ENCODE data around the gene FKBP7.
"Not testable (repeated sequence)": the region's sequence is repeated elsewhere in the genome, so short reads cannot be mapped to it uniquely, and the experiment has no call there.

Gene FKBP7, protein sequence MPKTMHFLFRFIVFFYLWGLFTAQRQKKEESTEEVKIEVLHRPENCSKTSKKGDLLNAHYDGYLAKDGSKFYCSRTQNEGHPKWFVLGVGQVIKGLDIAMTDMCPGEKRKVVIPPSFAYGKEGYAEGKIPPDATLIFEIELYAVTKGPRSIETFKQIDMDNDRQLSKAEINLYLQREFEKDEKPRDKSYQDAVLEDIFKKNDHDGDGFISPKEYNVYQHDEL

DNA sequence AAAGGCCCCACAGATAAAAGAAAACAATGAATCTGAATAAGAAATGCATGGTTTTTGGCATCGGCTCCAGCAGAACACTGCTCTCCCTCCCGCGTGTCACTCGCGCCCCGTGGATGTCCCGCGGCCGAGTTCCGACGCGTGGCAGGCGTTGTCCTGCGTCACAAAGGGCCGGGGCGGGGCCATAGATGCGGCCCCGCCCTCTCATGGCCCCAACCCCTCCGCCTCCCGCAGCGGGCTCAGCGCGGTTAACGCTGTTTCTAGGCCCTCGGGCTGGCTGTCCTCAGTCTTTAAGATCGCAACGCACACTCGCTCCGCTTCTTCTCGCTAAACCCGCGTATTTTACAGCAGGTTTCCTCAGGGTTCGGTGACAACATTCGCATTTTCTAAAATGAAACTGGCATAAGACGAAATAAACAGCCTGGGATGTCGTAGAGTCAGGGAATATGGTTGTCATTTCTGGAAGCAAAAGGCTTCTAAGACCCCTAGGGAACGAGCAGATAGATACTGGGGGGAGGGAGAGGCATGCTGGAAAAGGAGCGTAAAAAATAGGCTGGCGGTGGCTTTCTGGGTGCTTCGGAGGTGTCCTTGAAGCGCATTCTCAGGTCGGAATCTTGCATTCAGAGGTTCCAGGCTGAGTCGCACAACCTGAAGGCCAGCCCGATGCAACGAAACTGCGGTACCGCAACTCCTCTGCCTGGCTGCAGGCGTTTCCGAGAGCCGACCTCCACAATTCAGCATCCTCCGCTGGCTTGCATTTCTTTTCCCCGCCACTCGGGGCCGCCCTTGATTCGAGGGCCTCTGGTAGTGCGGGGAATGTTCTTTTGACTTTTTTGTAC, at the start of gene FKBP7:
Gene FKBP7 (minus strand): TSS at position 162 of the 836 bp plus-strand sequence. CDS start 101 bp downstream, at position 61.
- peak; percentile 59 to 70 (median 64) for DNase-seq (ENCODE audit: low read depth in 4 of 4, low spot score in 1 of 4)

DNA sequence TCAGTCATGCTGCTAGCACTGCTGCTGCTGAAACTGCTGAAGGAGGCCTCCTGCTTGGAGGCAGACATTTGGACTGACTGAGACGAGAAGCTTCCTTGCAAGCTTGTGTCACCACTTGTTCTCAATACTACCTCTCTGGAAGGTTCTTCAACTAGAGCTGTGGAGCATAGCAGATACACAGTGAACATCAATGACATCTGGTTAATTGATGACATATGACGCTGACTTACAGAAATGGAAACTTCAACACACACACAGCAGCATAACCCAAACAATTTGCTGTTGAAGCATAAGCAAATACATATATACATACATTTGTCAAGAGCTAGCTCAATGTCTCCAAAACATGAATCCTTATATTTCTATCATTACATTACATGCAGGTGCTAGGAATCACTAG, 49.2 kb upstream of the FKBP7 start:
- no peak for DNase-seq (ENCODE audit: low read depth in 4 of 4, low spot score in 1 of 4)

DNA sequence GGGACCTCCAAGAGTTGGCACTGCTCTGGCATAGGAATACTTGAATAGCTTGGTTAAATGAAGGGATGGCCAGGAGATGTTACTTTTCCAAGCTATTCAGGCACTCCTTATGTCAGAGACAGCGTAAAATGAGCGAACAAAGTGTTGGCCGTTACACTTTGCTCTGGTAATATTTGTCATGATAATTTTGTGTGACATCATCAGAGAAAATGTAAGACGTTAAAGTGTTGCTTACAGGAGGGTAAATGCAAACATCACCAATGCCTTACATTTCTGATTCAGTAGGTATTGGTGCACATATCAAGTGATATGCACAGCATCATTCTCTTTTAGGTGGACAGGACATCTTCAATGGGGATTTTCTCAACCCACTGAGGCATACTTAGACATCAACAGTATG, 47.9 kb upstream of the FKBP7 start:
- no peak for DNase-seq (ENCODE audit: low read depth in 4 of 4, low spot score in 1 of 4)

DNA sequence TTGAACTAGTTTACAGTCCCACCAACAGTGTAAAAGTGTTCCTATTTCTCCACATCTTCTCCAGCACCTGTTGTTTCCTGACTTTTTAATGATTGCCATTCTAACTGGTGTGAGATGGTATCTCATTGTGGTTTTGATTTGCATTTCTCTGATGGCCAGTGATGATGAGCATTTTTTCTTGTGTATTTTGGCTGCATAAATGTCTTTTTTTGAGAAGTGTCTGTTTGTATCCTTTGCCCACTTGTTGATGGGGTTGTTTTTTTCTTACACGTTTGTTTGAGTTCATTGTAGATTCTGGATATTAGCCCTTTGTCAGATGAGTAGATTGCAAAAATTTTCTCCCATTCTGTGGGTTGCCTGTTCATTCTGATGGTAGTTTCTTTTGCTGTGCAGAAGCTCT, 47.1 kb upstream of the FKBP7 start:
- DNase-seq (ENCODE audit: low read depth in 4 of 4, low spot score in 1 of 4), result not testable (repeated sequence)

GRCh38 chr2:178525010-178525409, 46.6 kb upstream of the FKBP7 start:
- DNase-seq (ENCODE audit: low read depth in 4 of 4, low spot score in 1 of 4), result not testable (repeated sequence)

DNA sequence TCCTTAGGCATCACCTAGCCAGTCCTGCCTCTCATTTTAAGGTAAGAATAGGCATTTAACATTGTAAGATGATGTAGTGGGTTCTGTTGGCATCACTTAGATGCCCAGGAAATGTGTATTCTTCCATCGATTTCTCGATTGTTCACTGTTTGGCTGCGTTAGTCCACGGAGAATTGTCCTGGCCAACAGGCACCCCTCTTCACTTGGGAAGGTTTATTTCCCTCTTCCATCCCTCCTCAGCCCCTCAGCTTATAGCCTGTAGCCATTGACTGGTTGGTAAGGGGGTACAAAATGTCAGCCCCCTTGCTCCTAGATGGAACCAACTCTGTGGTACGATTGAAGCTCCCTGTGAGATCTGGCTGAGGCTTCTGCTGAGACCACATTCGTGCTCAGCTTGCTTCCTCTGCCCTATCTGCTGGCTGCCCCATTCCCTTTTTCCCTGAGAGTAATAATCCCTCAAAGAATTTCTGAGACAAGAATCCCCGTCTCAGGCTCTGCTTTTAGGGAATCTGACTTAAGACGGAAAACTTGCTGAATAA, 45.3 kb upstream of the FKBP7 start:
- no peak for DNase-seq (ENCODE audit: low read depth in 4 of 4, low spot score in 1 of 4)

DNA sequence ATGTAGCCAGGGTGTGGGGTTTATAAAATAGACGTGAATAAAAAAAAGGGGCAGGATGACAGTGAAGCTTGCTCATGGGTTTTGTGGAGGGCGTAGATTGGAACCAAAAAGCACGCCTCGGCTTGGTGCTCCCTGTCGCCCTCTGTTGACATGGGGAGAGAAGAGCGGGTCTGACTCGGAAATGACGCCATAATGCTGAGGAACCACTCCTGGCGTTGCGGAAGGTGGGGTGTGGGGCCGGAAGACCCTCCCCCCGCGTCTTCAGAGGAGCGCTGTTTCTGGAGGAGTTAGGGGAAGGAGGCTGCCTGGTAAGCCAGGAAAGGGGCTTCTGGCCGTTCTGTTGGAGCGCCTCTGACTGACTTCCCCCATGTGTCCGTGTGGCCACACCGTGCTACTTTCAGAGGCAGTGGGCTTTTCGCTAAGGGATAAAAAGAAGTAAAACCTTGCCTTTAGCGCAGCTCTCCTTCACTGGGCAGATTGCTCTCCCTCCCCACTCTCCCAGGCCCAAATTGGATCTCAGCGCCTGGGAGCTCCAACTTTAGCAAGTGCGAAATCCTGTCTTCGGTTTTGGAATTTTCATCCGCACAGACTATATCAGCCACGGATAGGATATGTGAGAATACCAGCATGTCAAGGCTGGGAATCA, 44.7 kb upstream of the FKBP7 start:
- DNase-seq (ENCODE audit: low read depth in 4 of 4, low spot score in 1 of 4), result peak; percentile 41 to 66 (median 60)

DNA sequence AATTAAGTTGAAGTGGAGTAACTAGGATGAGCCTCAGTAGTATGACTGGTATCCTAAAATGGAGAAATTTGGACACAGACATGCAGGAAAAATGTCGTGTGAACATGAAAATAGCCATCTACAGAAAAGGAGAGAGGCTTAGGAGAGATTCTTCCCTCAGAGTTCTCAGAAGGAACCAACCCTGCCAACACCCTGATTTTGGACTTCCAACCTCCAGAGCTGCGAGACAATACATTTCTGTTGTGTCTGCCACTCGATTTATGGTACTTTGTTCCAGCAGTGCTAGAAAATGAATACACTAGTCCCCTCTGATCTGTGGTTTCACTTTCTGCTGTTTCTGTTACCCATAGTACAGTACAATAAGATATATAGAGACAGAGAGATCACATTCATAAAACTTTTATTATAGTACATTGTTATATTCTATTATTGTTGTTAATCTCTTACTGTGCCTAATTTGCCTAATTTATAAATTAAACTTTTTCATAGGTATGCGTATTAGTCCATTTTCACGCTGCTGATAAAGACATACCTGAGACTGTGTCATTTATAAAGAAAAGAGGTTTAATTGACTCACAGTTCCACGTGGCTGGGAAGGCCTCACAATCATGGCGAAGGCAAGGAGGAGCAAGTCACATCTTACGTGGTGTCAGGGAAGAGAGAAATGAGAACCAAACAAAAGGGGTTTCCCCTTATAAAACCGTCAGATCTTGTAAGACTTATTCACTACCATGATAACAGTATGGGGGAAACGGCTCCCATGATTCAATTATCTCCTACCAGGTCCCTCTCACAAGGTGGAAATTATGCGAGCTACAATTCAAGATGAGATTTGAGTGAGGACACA, 43.1 kb upstream of the FKBP7 start:
- no peak for DNase-seq (ENCODE audit: low read depth in 4 of 4, low spot score in 1 of 4)

- DNase-seq (ENCODE audit: low read depth in 4 of 4, low spot score in 1 of 4), result no peak
Measured at GRCh38 chr2:178517496-178517895, 39.1 kb upstream of the FKBP7 start.

DNA sequence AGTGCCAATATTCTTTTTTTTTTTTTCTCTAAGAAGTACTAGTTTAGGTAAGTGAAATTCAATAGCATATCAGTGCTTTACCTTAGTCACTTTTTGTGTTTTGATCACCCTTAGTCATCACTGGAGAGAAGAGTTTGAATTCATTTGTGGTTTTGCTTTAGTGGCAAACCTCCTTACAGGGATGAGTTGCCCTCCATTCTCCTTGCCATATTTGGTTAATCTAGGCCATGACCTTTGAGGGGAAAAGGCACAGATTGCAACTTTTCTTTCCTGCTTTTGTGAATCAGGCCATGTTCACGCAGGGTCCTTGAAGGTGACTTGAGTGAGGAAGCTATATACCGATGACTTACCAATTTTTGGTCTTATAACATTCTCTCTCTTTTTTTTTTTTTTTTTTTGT, 36.3 kb upstream of the FKBP7 start:
- peak in 2 of 4 experiments; percentile 17 to 22 for DNase-seq (ENCODE audit: low read depth in 4 of 4, low spot score in 1 of 4)

DNA sequence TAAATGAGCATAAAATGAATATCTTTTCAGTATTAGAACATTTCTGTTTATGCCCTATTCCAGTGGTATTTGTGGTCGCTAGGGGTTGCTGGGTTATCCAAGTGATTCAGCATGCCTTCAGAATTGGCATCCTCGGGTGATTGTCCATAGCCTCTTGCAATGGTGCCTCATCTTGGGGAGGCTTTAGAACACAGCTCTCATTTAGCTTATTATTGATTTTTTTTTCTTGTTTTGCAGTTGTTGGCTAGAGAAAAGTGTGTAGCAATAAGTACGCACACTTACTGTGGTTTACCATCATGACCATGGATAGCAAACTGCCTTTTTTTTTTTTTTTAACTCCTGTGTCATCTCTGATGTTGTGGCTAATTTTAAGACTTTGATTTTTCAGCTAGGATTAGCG, 35.5 kb upstream of the FKBP7 start:
- no peak for DNase-seq (ENCODE audit: low read depth in 4 of 4, low spot score in 1 of 4)

GRCh38 chr2:178512484-178512883, 34.1 kb upstream of the FKBP7 start:
- no peak for DNase-seq (ENCODE audit: low read depth in 4 of 4, low spot score in 1 of 4)

GRCh38 chr2:178510384-178510783, 32.0 kb upstream of the FKBP7 start:
- no peak for DNase-seq (ENCODE audit: low read depth in 4 of 4, low spot score in 1 of 4)

GRCh38 chr2:178508646-178509045, 30.2 kb upstream of the FKBP7 start:
- no peak for DNase-seq (ENCODE audit: low read depth in 4 of 4, low spot score in 1 of 4)

- DNase-seq (ENCODE audit: low read depth in 4 of 4, low spot score in 1 of 4), result no peak
Measured at GRCh38 chr2:178506949-178507348, 28.5 kb upstream of the FKBP7 start.

- DNase-seq (ENCODE audit: low read depth in 4 of 4, low spot score in 1 of 4), result no peak
Measured at GRCh38 chr2:178506524-178506923, 28.1 kb upstream of the FKBP7 start.

DNA sequence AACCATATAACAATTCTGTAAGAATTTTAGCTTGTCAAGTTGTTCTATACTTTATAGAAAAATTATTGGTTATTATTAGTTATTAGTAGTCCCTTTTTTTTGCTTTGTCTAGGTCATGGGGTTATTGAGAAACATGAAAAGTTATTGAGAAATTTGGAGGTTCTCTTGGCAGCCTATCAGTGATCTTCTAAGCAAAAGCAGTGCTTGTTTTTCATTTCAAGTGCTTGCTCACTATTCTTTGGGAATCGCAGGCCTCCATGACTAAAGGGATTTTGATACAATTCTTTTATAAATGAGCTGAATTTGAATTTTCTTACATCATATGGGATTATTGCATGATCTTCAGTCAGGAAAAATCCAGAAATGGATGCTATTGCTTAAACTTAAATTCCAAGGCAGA, 27.7 kb upstream of the FKBP7 start:
- no peak for DNase-seq (ENCODE audit: low read depth in 4 of 4, low spot score in 1 of 4)

DNA sequence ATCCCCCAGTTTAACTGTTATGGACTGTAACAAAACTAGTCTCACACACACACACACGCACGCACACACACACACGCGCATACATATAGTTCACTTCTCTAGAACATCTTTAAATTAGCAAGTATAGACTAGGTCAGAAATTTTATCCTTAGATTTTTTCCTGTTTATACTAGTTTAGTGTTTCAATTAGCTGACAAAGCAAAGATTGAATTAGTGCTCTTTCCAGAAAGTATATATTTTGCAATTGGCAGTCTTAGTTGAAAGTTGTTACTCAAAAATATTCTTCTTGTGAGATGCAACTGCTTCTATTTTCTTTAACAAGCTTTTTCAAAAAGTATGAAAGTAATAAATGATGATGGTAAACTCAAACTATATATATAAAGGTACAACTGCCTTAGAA, 24.4 kb upstream of the FKBP7 start:
- no peak for DNase-seq (ENCODE audit: low read depth in 4 of 4, low spot score in 1 of 4)

- no peak for DNase-seq (ENCODE audit: low read depth in 4 of 4, low spot score in 1 of 4)
Measured at GRCh38 chr2:178499640-178500039, 21.2 kb upstream of the FKBP7 start.

DNA sequence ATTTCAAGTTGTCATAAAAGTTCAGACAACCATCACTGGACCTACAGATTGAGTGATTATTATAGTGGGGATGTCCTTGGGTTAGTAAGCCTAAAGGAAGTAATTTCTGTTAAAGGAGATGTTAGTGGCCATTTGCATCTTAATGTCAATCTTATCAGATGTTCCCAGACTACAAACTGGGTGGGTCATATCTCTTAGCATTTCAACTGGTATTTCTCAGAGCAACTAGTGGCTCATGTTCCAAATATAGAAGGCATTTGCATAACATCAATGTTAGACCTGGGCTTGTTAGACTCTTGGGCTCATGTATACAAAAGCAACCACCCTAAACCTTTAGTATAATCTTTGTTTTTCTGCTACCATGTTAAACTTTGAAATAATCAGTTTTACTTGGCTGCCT, 19.7 kb upstream of the FKBP7 start:
- DNase-seq (ENCODE audit: low read depth in 4 of 4, low spot score in 1 of 4), result no peak

- DNase-seq (ENCODE audit: low read depth in 4 of 4, low spot score in 1 of 4), result no peak
Measured at GRCh38 chr2:178496049-178496448, 17.6 kb upstream of the FKBP7 start.

All from stimulated activated CD4-positive, alpha-beta T cell treated with anti-CD3 and anti-CD28 coated beads, Interleukin-1b, Interleukin-23, amount 100 ng/mL, for 24 hours (primary cell).